ENCODE data around the gene VPS37B. TPM values are rescaled to one million over a fixed set of nuclear protein-coding genes. Genes with fewer than 3 reads are reported as not detected.
"Not testable (repeated sequence)": the region's sequence is repeated elsewhere in the genome, so short reads cannot be mapped to it uniquely, and the experiment has no call there.

VPS37B gene
- total and polyA plus RNA-seq, 2 donors (not counting 1 experiment from before 2014, with no cell fraction given), result 66.7 to 88.1 TPM

DNA sequence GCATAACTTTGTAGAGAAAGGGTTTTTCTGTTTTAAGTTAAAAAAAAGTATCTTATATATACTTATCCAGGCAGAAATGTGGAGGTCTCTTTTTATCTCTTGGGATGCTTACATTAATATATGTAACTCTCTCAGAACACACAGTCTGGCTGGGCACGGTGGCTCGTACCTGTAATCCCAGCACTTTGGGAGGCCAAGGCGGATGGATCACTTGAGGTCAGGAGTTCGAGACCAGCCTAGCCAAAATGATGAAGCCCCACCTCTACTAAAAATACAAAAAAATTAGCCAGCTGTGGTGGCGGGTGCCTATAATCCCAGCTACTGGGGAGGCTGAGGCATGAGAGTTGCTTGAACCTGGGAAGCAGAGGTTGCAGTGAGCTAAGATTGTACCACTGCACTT lies 19.6 kb downstream of the VPS37B start:
- POLR2A ChIA-PET, result interaction anchor here (0.7 kb wide), 1 partner anchor 12 kb away, joined by 3 read pairs; no protein-coding TSS in a partner anchor
- DNase-seq; H3K27me3 ChIP-seq (replicated peaks in 1 of 4; ENCODE audit: control extremely low read depth in 1 of 4, control insufficient read depth in 3 of 4, insufficient read depth in 4 of 4, low read length in 3 of 4); CTCF ChIA-PET; H2AFZ ChIP-seq (ENCODE audit: insufficient read depth, low read depth, low read length, poor library complexity, severe bottlenecking); H3K36me3 ChIP-seq (replicated peaks in 1 of 2; ENCODE audit: control extremely low read depth in 1 of 2, control insufficient read depth in 1 of 2, extremely low read depth in 1 of 2, insufficient read depth in 2 of 2, low read length in 1 of 2); intact Hi-C loops (cut with micrococcal nuclease); H3K27me3 Mint-ChIP-seq; H3K4me3 ChIP-seq (ENCODE audit: control extremely low read depth in 1 of 5, extremely low read depth in 1 of 5, insufficient read depth in 1 of 5, low read depth in 2 of 5, low read length in 4 of 5); ATAC-seq (ENCODE audit: low read depth); H3K9me3 ChIP-seq (ENCODE audit: control extremely low read depth in 1 of 3, control insufficient read depth in 2 of 3, insufficient read depth in 1 of 3, low read length in 2 of 3); H3K9me3 Mint-ChIP-seq (ENCODE audit: insufficient read depth): not testable (repeated sequence)
- Mint-ChIP-seq H3K4me3 (peak overlapping the region; percentile 72), H3K4me1 (peaks cover 95% of the 10 kb centered on the region), H3K27ac (peak overlapping the region; percentile 47)
- Histone ChIP-seq H3K27ac (ENCODE audit: low read length in 2 of 2) (peak overlapping the region in 1 of 2 donors; percentile 70), H4K20me1 (ENCODE audit: control insufficient read depth, insufficient read depth, low read length, poor library complexity, severe bottlenecking) (peaks cover 50% of the 10 kb centered on the region), H3K79me2 (ENCODE audit: control insufficient read depth, insufficient read depth, low read length) (peaks cover 91% of the 10 kb centered on the region), H3K9ac (ENCODE audit: low read length) (peak overlapping the region; percentile 35), H3K4me2 (replicated peaks; ENCODE audit: low read depth, low read length, poor library complexity, severe bottlenecking) (peak overlapping the region; percentile 65), H3K4me1 (ENCODE audit: control insufficient read depth in 2 of 2, insufficient read depth in 2 of 2, low read length in 2 of 2) (peaks cover 98 to 100% of the 10 kb centered on the region in 2 donors)
- WGBS (ENCODE audit: insufficient coverage), result no CpG with 5 or more reads among the region's 5 CpGs

DNA sequence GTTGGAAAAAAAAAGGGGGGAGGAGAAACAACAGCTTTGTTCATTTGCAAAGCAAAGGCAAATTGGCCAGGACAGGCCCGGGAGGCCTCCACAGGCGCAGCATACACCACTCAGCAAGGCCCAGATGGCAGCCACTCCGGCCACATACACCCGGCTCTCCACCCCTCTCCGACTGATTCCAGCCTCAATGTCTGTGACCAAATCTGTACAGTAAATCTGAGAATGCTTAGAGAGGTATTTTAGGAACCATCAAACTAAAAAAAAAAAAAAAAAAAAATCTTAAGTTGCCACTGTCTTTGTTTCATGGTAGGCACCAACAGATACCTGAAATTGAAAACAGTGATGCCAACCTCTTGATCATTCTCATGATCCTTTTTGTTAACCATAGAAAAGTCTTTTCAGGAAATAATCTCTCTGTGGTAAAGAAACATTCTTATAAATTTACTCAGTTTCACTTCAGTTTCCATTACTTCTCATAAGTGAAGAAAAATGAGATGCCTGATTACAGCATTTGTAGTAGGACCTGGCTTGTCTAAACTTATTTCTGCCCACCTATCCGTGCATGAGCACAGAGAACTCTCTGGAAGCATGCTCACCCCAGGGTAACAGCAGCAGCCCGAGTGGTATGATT lies 20.2 kb downstream of the VPS37B start:
- H3K4me2 ChIP-seq (replicated peaks; ENCODE audit: low read depth, low read length, poor library complexity, severe bottlenecking), result peak overlapping the region; percentile 65
- peak overlapping the region in 2 of 5 experiments; percentile 11 to 33 for H3K4me3 ChIP-seq (ENCODE audit: control extremely low read depth in 1 of 5, extremely low read depth in 1 of 5, insufficient read depth in 1 of 5, low read depth in 2 of 5, low read length in 4 of 5)
- POLR2A ChIA-PET, result interaction anchor here (0.8 kb wide), 1 partner anchor 420 kb away, joined by 4 read pairs; no protein-coding TSS in a partner anchor
- peak overlapping the region; percentile 56 to 70 for H3K27ac ChIP-seq (ENCODE audit: low read length in 2 of 2)
- H3K9ac ChIP-seq (ENCODE audit: low read length), result peak overlapping the region; percentile 35
- Mint-ChIP-seq H3K9me3 (ENCODE audit: insufficient read depth) (no peaks in the 10 kb centered on the region), H3K27me3 (no peaks in the 10 kb centered on the region), H3K4me3 (peak overlapping the region; percentile 72), H3K27ac (peak overlapping the region; percentile 85), H3K4me1 (peaks cover 95% of the 10 kb centered on the region)
- H3K36me3 ChIP-seq (replicated peaks in 1 of 2; ENCODE audit: control extremely low read depth in 1 of 2, control insufficient read depth in 1 of 2, extremely low read depth in 1 of 2, insufficient read depth in 2 of 2, low read length in 1 of 2), result peaks cover 1 to 7% of the 10 kb centered on the region in 2 experiments
- ATAC-seq (ENCODE audit: low read depth) (peak; percentile 18), DNase-seq (peak; percentile 54)
- peaks cover 91% of the 10 kb centered on the region for H3K79me2 ChIP-seq (ENCODE audit: control insufficient read depth, insufficient read depth, low read length)
- no peaks in the 10 kb centered on the region for H3K27me3 ChIP-seq (replicated peaks in 1 of 4; ENCODE audit: control extremely low read depth in 1 of 4, control insufficient read depth in 3 of 4, insufficient read depth in 4 of 4, low read length in 3 of 4)
- peaks cover 98 to 100% of the 10 kb centered on the region in 2 donors for H3K4me1 ChIP-seq (ENCODE audit: control insufficient read depth in 2 of 2, insufficient read depth in 2 of 2, low read length in 2 of 2)
- peaks cover 44% of the 10 kb centered on the region for H4K20me1 ChIP-seq (ENCODE audit: control insufficient read depth, insufficient read depth, low read length, poor library complexity, severe bottlenecking)
- H2AFZ ChIP-seq (ENCODE audit: insufficient read depth, low read depth, low read length, poor library complexity, severe bottlenecking), result no peak overlapping the region
- TF ChIP-seq EZH2 (IDR thresholded peaks at IDR 0.05; ENCODE audit: borderline replicate concordance, insufficient read depth, low read depth, low read length, poor library complexity, severe bottlenecking), result no peak
- TF ChIP-seq CTCF (IDR thresholded peaks at IDR 0.05), result no peak
- no peaks in the 10 kb centered on the region for H3K9me3 ChIP-seq (ENCODE audit: control extremely low read depth in 1 of 3, control insufficient read depth in 2 of 3, insufficient read depth in 1 of 3, low read length in 2 of 3)
- WGBS (ENCODE audit: insufficient coverage), result no CpG with 5 or more reads among the region's 7 CpGs
- CTCF ChIA-PET, result no interaction called here
- intact Hi-C loops (cut with micrococcal nuclease), result no loop called here

Data from B cell (primary cell).